H9 (cell line): ENCODE results near the gene AKNAD1. TPM values are rescaled to one million over a fixed set of nuclear protein-coding genes. Genes with fewer than 3 reads are reported as not detected.

Source experiments
- DNase-seq: peaks from one replicate; pipeline ENCODE4 v3.0.0-alpha.2; 2017
- H2AFZ ChIP-seq: one replicate; pipeline ENCODE4 v1.6.1; 2013; ENCODE audit warnings: mild to moderate bottlenecking, low read length, control low read depth, moderate library complexity
- H2AK5ac ChIP-seq: 2 replicates; pipeline ENCODE4 v1.6.1; 2013; ENCODE audit warnings: low read length, control low read depth, mixed read lengths; ENCODE audit not compliant: insufficient read length
- H2BK120ac ChIP-seq: one replicate; pipeline ENCODE4 v1.6.1; 2013; ENCODE audit warnings: low read depth, mild to moderate bottlenecking, low read length, control low read depth, inconsistent platforms; ENCODE audit not compliant: poor library complexity, severe bottlenecking
- H2BK12ac ChIP-seq: 2 replicates; pipeline ENCODE4 v1.6.1; 2013; ENCODE audit warnings: low read length, control low read depth, mixed read lengths, low read depth; ENCODE audit not compliant: insufficient read length
- H2BK15ac ChIP-seq: 2 replicates; pipeline ENCODE4 v1.6.1; 2013; ENCODE audit warnings: low read depth, low read length, control low read depth
- H2BK20ac ChIP-seq: one replicate; pipeline ENCODE4 v1.6.1; 2013; ENCODE audit warnings: low read depth, mild to moderate bottlenecking, low read length, control low read depth, inconsistent platforms; ENCODE audit not compliant: poor library complexity, severe bottlenecking
- H2BK5ac ChIP-seq: 2 replicates; pipeline ENCODE4 v1.6.1; 2013; ENCODE audit warnings: low read length, control low read depth, mixed read lengths; ENCODE audit not compliant: insufficient read length
- H3K14ac ChIP-seq: 2 replicates; pipeline ENCODE4 v1.6.1; 2013; ENCODE audit warnings: low read length, control low read depth; ENCODE audit not compliant: insufficient read depth
- H3K18ac ChIP-seq: 2 replicates; pipeline ENCODE4 v1.6.1; 2013; ENCODE audit warnings: low read depth, mild to moderate bottlenecking, mixed read lengths, low read length, control low read depth; ENCODE audit not compliant: insufficient read length
- H3K23ac ChIP-seq: 2 replicates; pipeline ENCODE4 v1.6.1; 2013; ENCODE audit warnings: low read length, control low read depth, mixed read lengths, low read depth; ENCODE audit not compliant: insufficient read length
- H3K23me2 ChIP-seq: 2 replicates; pipeline ENCODE4 v1.6.1; 2013; ENCODE audit warnings: low read depth, mild to moderate bottlenecking, mixed read lengths, low read length, control low read depth; ENCODE audit not compliant: insufficient read length, poor library complexity, severe bottlenecking
- H3K27ac ChIP-seq: 2 replicates; pipeline ENCODE4 v1.5.1; 2013; ENCODE audit warnings: low read length, control low read depth, mixed read lengths, low read depth; ENCODE audit not compliant: insufficient read length
- H3K27me3 ChIP-seq: 2 replicates; pipeline ENCODE4 v1.6.1; 2013; ENCODE audit warnings: low read length, control low read depth, inconsistent platforms; ENCODE audit not compliant: insufficient read depth
- H3K4ac ChIP-seq: 2 replicates; pipeline ENCODE4 v1.6.1; 2013; ENCODE audit warnings: low read depth, mild to moderate bottlenecking, control low read depth, inconsistent platforms, low read length, moderate library complexity
- H3K4me1 ChIP-seq: 2 replicates; pipeline ENCODE4 v1.6.1; 2013; ENCODE audit warnings: low read length, control low read depth, inconsistent platforms; ENCODE audit not compliant: insufficient read depth
- H3K4me2 ChIP-seq: 2 replicates; pipeline ENCODE4 v1.6.1; 2013; ENCODE audit warnings: low read length, control low read depth, mixed read lengths; ENCODE audit not compliant: insufficient read length, insufficient read depth
- H3K56ac ChIP-seq: 2 replicates; pipeline ENCODE4 v1.6.1; 2013; ENCODE audit warnings: low read depth, mild to moderate bottlenecking, mixed read lengths, low read length, control low read depth; ENCODE audit not compliant: insufficient read length
- H3K79me1 ChIP-seq: 2 replicates; pipeline ENCODE4 v1.6.1; 2013; ENCODE audit warnings: low read depth, mild to moderate bottlenecking, moderate library complexity, low read length, control low read depth, inconsistent platforms; ENCODE audit not compliant: insufficient read depth, poor library complexity, severe bottlenecking
- H3K79me2 ChIP-seq: 2 replicates; pipeline ENCODE4 v1.6.1; 2013; ENCODE audit warnings: low read length, control low read depth, inconsistent platforms; ENCODE audit not compliant: insufficient read depth
- H3K9ac ChIP-seq: 2 replicates; pipeline ENCODE4 v1.6.1; 2013; ENCODE audit warnings: low read length, control low read depth, mixed read lengths; ENCODE audit not compliant: insufficient read length; ENCODE audit errors: extremely low read depth
- H3K9me3 ChIP-seq: one replicate; pipeline ENCODE4 v1.6.1; 2013; ENCODE audit warnings: low read depth, low read length, inconsistent platforms; ENCODE audit not compliant: control insufficient read depth
- H3T11ph ChIP-seq: one replicate; pipeline ENCODE4 v1.6.1; 2013; ENCODE audit warnings: mild to moderate bottlenecking, low read length, control low read depth, inconsistent platforms
- H4K20me1 ChIP-seq: one replicate; pipeline ENCODE4 v1.6.1; 2013; ENCODE audit not compliant: control insufficient read depth, insufficient read length, insufficient read depth
- H4K5ac ChIP-seq: 2 replicates; pipeline ENCODE4 v1.6.1; 2013; ENCODE audit warnings: low read depth, mild to moderate bottlenecking, mixed read lengths, low read length, control low read depth; ENCODE audit not compliant: insufficient read length
- H4K8ac ChIP-seq: replicated peaks from 2 replicates; pipeline ENCODE4 v1.6.1; 2013; ENCODE audit warnings: low read length, control low read depth, mixed read lengths, low read depth; ENCODE audit not compliant: insufficient read length
- H4K91ac ChIP-seq: 2 replicates; pipeline ENCODE4 v1.6.1; 2013; ENCODE audit warnings: low read depth, mild to moderate bottlenecking, moderate library complexity, mixed read lengths, low read length, control low read depth; ENCODE audit not compliant: insufficient read length
- H3K27ac Mint-ChIP-seq, 3 experiments: 2 replicates in 2 of 3; 3 replicates in 1 of 3; pipeline ENCODE4 v1.8.0; 2020 to 2021; ENCODE audit warnings: mixed read lengths in 3 of 3, mild to moderate bottlenecking in 1 of 3, moderate library complexity in 1 of 3
- H3K27me3 Mint-ChIP-seq: 2 replicates; pipeline ENCODE4 v1.8.0; 2021; ENCODE audit warnings: low read depth, mild to moderate bottlenecking, moderate library complexity, mixed read lengths
- H3K36me3 Mint-ChIP-seq, 3 experiments: 2 replicates in 2 of 3; 3 replicates in 1 of 3; pipeline ENCODE4 v1.8.0; 2020 to 2021; ENCODE audit warnings: low read depth in 3 of 3, mixed read lengths in 3 of 3; ENCODE audit not compliant: insufficient read depth in 1 of 3
- H3K4me1 Mint-ChIP-seq, 2 experiments: 2 replicates each; pipeline ENCODE4 v1.8.0; 2020; ENCODE audit warnings: mixed read lengths in 2 of 2
- H3K4me3 Mint-ChIP-seq, 2 experiments: 2 replicates in 1 of 2; 3 replicates in 1 of 2; pipeline ENCODE4 v1.8.0; 2020 to 2021; ENCODE audit warnings: mild to moderate bottlenecking in 2 of 2, mixed read lengths in 2 of 2, moderate library complexity in 1 of 2
- H3K9me3 Mint-ChIP-seq, 2 experiments: 2 replicates in 1 of 2; 3 replicates in 1 of 2; pipeline ENCODE4 v1.8.0; 2020; ENCODE audit warnings: mild to moderate bottlenecking in 2 of 2, mixed read lengths in 2 of 2, moderate library complexity in 1 of 2
- CTCF ChIP-seq: fragments of 200-600 bp; sonication (generic); conservative IDR thresholded peaks from 3 replicates; pipeline ENCODE4 v1.8.0; 2021; ENCODE audit warnings: antibody characterized with exemption, mild to moderate bottlenecking
- WGBS: extraction: QIAGEN DNeasy Blood & Tissue Kit; methylation state at CpG from one replicate; pipeline ENCODE4 v1.1.7; 2013; ENCODE audit warnings: missing lambda C conversion rate, low lambda C conversion rate, mixed read lengths; ENCODE audit not compliant: insufficient read length; ENCODE audit errors: extremely low coverage; 5-methylcytosine and 5-hydroxymethylcytosine counted together
- total RNA-seq: library from RNA; stranded (reverse); gene quantifications from 2 replicates; pipeline ENCODE4 v1.2.1, GENCODE V29; 2021

Gene AKNAD1
- total RNA-seq, 1 experiment from 2014 or later, result not detected

- H3K79me1 ChIP-seq, result no peaks in the 10 kb centered on the region
- no peak overlapping the region for H2AK5ac ChIP-seq
- Mint-ChIP-seq H3K9me3 (no peaks in the 10 kb centered on the region), H3K27ac (no peak overlapping the region), H3K4me1 (peaks cover 11 to 23% of the 10 kb centered on the region in 2 experiments), H3K4me3 (no peak overlapping the region), H3K27me3 (peaks cover 8% of the 10 kb centered on the region; the same call in 1 of the 2 replicates), H3K36me3 (no peaks in the 10 kb centered on the region)
- H2BK20ac ChIP-seq, result no peak overlapping the region
- WGBS, result no CpG with 5 or more reads among the region's 3 CpGs
- no peak for TF ChIP-seq CTCF
- 0 out of 2 replicates have a peak, but pooled peaks cover 2% of the 10 kb centered on the region for H3K79me2 ChIP-seq
- H3K27me3 ChIP-seq, result no peaks in the 10 kb centered on the region
- peaks cover 11% of the 10 kb centered on the region for H3K23me2 ChIP-seq
- H3K56ac ChIP-seq, result no peak overlapping the region
- H4K8ac ChIP-seq, result no peak overlapping the region
- no peaks in the 10 kb centered on the region for H4K20me1 ChIP-seq
- H4K91ac ChIP-seq, result no peak overlapping the region
- H3K9ac ChIP-seq, result no peak overlapping the region
- no peak overlapping the region for H3K23ac ChIP-seq
- H3T11ph ChIP-seq, result no peak overlapping the region
- H3K4me2 ChIP-seq, result no peak overlapping the region
- no peak for DNase-seq
- no peak overlapping the region for H2BK12ac ChIP-seq
- no peak overlapping the region for H3K14ac ChIP-seq
- no peak overlapping the region for H2BK5ac ChIP-seq
- no peak overlapping the region for H2AFZ ChIP-seq
- no peaks in the 10 kb centered on the region for H3K4me1 ChIP-seq
- H2BK15ac ChIP-seq, result no peak overlapping the region
- H3K9me3 ChIP-seq, result no peaks in the 10 kb centered on the region
- H3K18ac ChIP-seq, result no peak overlapping the region
- H3K27ac ChIP-seq, result no peak overlapping the region
- no peak overlapping the region for H2BK120ac ChIP-seq
- H3K4ac ChIP-seq, result no peak overlapping the region
- no peak overlapping the region for H4K5ac ChIP-seq
These were observed 21.8 kb upstream of the AKNAD1 start for GRCh38 chr1:108878678-108879077.
